MM.1S (cell line): Measurements from ENCODE around the gene PPP1R14C.

Experiments
- DNase-seq: peaks from one replicate; pipeline ENCODE4 v3.0.0-alpha.2; 2015
- H2AFZ ChIP-seq: fragments of 300-600 bp; sonication (generic); 2 replicates; pipeline ENCODE4 v1.6.0; 2016; ENCODE audit warnings: antibody characterized with exemption, low read length
- H3F3A ChIP-seq: fragments of 300-600 bp; sonication (generic); 2 replicates; pipeline ENCODE4 v1.6.1; 2016; ENCODE audit warnings: mild to moderate bottlenecking, antibody characterized with exemption, low read length, moderate library complexity, mixed read lengths; ENCODE audit not compliant: insufficient read depth
- H3K27ac ChIP-seq: fragments of 300-600 bp; sonication (generic); 2 replicates; pipeline ENCODE4 v1.5.1; 2016; ENCODE audit warnings: mild to moderate bottlenecking, low read length
- H3K27me3 ChIP-seq: fragments of 300-600 bp; sonication (generic); replicated peaks from 2 replicates; pipeline ENCODE4 v1.6.0; 2016; ENCODE audit warnings: low read length; ENCODE audit not compliant: insufficient read depth
- H3K36me3 ChIP-seq: fragments of 300-600 bp; sonication (generic); replicated peaks from 2 replicates; pipeline ENCODE4 v1.6.1; 2016; ENCODE audit warnings: mild to moderate bottlenecking, low read length, mixed read lengths; ENCODE audit not compliant: insufficient read depth
- H3K4me1 ChIP-seq: fragments of 300-600 bp; sonication (generic); 2 replicates; pipeline ENCODE4 v1.6.1; 2016; ENCODE audit warnings: low read length, mixed read lengths
- H3K4me2 ChIP-seq: fragments of 300-600 bp; sonication (generic); 2 replicates; pipeline ENCODE4 v1.6.0; 2016; ENCODE audit warnings: low read depth, low read length
- H3K4me3 ChIP-seq: fragments of 300-600 bp; sonication (generic); 2 replicates; pipeline ENCODE4 v1.5.1; 2016; ENCODE audit warnings: low read length, mixed read lengths
- H3K79me2 ChIP-seq: fragments of 300-600 bp; sonication (generic); 2 replicates; pipeline ENCODE4 v1.6.1; 2016; ENCODE audit warnings: mixed run types, low read length, mixed read lengths
- H3K9ac ChIP-seq: fragments of 300-600 bp; sonication (generic); 2 replicates; pipeline ENCODE4 v1.6.1; 2016; ENCODE audit warnings: low read length, mixed read lengths
- H3K9me2 ChIP-seq: fragments of 300-600 bp; sonication (generic); replicated peaks from 2 replicates; pipeline ENCODE4 v1.6.1; 2016; ENCODE audit warnings: mild to moderate bottlenecking, low read length, mixed read lengths; ENCODE audit not compliant: insufficient read depth
- H3K9me3 ChIP-seq: fragments of 300-600 bp; sonication (generic); replicated peaks from 2 replicates; pipeline ENCODE4 v1.6.1; 2016; ENCODE audit warnings: mild to moderate bottlenecking, low read length, mixed read lengths; ENCODE audit not compliant: insufficient read depth
- H4K20me1 ChIP-seq: fragments of 300-600 bp; sonication (generic); 2 replicates; pipeline ENCODE4 v1.6.1; 2016; ENCODE audit warnings: mild to moderate bottlenecking, low read length, moderate library complexity, mixed read lengths; ENCODE audit not compliant: insufficient read depth
- EZH2 ChIP-seq: fragments of 300-600 bp; sonication (generic); optimal IDR thresholded peaks from 2 replicates; pipeline ENCODE3; 2017; ENCODE audit warnings: low read depth, mild to moderate bottlenecking, antibody characterized with exemption, low read length, mixed read lengths
- EZH2phosphoT487 ChIP-seq: fragments of 300-600 bp; sonication (generic); IDR thresholded peaks from 2 replicates; pipeline ENCODE4 v1.6.1; 2018; ENCODE audit warnings: antibody characterized with exemption, low read length
- TF ChIP-seq, protein P1 (sequence below): fragments of 300-600 bp; sonication (generic); IDR thresholded peaks from 2 replicates; pipeline ENCODE4 v1.5.1; 2016; ENCODE audit warnings: antibody characterized with exemption, low read length, mixed read lengths

PPP1R14C gene

GRCh38 chr6:150183105-150183504 is 40.3 kb downstream of the PPP1R14C start:
- Histone ChIP-seq H3K9me3 (no peaks in the 10 kb centered on the region), H3K9me2 (no peaks in the 10 kb centered on the region), H3K79me2 (no peaks in the 10 kb centered on the region), H3F3A (no peaks in the 10 kb centered on the region), H3K36me3 (no peaks in the 10 kb centered on the region), H3K4me1 (no peaks in the 10 kb centered on the region), H2AFZ (no peak overlapping the region), H4K20me1 (no peaks in the 10 kb centered on the region), H3K4me2 (no peak overlapping the region), H3K27ac (no peak overlapping the region), H3K4me3 (no peak overlapping the region), H3K27me3 (no peaks in the 10 kb centered on the region), H3K9ac (no peak overlapping the region)
- TF ChIP-seq EZH2phosphoT487 (no peak), EZH2 (no peak)
- TF ChIP-seq, protein P1, sequence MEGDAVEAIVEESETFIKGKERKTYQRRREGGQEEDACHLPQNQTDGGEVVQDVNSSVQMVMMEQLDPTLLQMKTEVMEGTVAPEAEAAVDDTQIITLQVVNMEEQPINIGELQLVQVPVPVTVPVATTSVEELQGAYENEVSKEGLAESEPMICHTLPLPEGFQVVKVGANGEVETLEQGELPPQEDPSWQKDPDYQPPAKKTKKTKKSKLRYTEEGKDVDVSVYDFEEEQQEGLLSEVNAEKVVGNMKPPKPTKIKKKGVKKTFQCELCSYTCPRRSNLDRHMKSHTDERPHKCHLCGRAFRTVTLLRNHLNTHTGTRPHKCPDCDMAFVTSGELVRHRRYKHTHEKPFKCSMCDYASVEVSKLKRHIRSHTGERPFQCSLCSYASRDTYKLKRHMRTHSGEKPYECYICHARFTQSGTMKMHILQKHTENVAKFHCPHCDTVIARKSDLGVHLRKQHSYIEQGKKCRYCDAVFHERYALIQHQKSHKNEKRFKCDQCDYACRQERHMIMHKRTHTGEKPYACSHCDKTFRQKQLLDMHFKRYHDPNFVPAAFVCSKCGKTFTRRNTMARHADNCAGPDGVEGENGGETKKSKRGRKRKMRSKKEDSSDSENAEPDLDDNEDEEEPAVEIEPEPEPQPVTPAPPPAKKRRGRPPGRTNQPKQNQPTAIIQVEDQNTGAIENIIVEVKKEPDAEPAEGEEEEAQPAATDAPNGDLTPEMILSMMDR, result no peak
- no peak for DNase-seq

DNA sequence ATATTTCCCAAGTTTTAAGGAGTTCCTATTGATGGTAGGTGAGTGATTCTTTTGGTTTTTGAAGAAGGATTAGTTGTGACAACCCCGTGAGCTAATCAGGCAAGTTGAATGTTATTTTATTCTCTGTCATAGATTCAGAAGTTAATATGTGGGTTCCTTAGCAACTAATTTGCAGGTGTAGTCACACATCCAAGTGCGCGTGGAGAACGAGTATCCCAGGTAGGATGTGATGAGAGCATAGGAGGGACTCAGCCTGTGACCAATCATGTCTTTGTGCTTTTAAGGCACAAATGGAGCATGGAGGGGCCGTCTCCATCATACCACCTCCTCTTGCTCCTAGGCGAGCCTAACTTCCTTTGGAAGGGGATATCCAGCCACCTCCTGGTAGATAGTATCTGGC is 41.1 kb downstream of the PPP1R14C start:
- Histone ChIP-seq H3K27me3 (no peaks in the 10 kb centered on the region), H4K20me1 (no peaks in the 10 kb centered on the region), H3K4me3 (no peak overlapping the region), H3K9me3 (no peaks in the 10 kb centered on the region), H3K36me3 (no peaks in the 10 kb centered on the region), H3K4me2 (no peak overlapping the region), H3K9me2 (no peaks in the 10 kb centered on the region), H3F3A (no peaks in the 10 kb centered on the region), H3K79me2 (no peaks in the 10 kb centered on the region), H3K9ac (no peak overlapping the region), H2AFZ (no peak overlapping the region), H3K4me1 (no peaks in the 10 kb centered on the region), H3K27ac (no peak overlapping the region)
- DNase-seq, result no peak
- TF ChIP-seq, protein P1, result no peak
- TF ChIP-seq EZH2, result no peak
- no peak for TF ChIP-seq EZH2phosphoT487

DNA sequence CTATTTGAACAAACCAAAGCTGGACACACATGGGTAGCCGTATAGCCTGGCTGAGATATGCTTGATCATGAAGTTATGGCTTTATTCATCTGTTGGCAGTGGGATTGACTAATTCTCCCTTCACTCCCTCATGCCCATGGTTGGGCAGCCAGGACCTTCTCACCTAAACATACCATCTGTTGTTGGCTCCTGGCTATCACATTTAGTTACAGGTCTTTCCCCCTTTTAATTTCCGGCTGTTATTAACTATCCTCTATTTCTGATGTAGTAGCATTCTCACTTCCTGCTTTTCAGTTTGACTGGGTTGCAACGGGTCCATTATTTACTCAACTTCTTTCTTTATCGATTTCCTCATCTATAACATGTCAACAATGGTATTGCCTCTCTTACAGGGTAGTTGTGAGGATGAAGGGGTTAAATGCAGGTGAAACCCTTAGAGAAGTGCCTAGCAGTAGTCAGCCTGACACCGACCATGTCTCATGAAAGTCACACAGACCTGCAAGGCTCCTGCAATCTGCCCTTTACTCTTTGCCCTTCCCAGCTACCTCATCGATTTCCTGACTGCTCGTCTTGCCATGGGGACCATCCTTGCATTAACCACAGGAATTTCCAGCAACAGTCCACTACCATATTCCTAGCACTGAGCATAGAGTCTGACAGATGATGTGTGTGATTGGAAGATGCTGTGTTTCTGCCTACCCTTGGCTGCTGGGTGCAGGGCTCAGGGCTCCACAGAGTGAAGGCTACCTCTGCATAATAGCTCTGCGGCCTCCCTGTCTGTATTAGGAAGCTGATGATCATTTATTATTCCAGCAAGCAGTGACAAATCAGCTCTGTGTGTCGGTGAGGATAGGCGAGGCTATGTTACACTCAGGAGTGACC is 42.2 kb downstream of the PPP1R14C start:
- no peaks in the 10 kb centered on the region for H3K36me3 ChIP-seq
- no peaks in the 10 kb centered on the region for H3K27me3 ChIP-seq
- no peak for DNase-seq
- H2AFZ ChIP-seq, result no peak overlapping the region
- H3F3A ChIP-seq, result no peaks in the 10 kb centered on the region
- H4K20me1 ChIP-seq, result no peaks in the 10 kb centered on the region
- no peak for TF ChIP-seq EZH2phosphoT487
- no peak for TF ChIP-seq EZH2
- TF ChIP-seq, protein P1, result no peak
- no peak overlapping the region for H3K27ac ChIP-seq
- no peak overlapping the region for H3K9ac ChIP-seq
- H3K4me1 ChIP-seq, result no peaks in the 10 kb centered on the region
- H3K9me3 ChIP-seq, result no peaks in the 10 kb centered on the region
- no peaks in the 10 kb centered on the region for H3K9me2 ChIP-seq
- H3K4me2 ChIP-seq, result no peak overlapping the region
- H3K79me2 ChIP-seq, result no peaks in the 10 kb centered on the region
- H3K4me3 ChIP-seq, result no peak overlapping the region
